ENCODE measurements around the gene POLD2. TPM values are rescaled to one million over a fixed set of nuclear protein-coding genes. Genes with fewer than 3 reads are reported as not detected.

Gene POLD2
- polyA plus RNA-seq, 1 donor from 2014 or later, result 79.5 TPM

- H2AFZ ChIP-seq (ENCODE audit: low read depth, low read length), result no peak overlapping the region
Observed at GRCh38 chr7:44116087-44116788, 7.1 kb downstream of the POLD2 start.

DNA sequence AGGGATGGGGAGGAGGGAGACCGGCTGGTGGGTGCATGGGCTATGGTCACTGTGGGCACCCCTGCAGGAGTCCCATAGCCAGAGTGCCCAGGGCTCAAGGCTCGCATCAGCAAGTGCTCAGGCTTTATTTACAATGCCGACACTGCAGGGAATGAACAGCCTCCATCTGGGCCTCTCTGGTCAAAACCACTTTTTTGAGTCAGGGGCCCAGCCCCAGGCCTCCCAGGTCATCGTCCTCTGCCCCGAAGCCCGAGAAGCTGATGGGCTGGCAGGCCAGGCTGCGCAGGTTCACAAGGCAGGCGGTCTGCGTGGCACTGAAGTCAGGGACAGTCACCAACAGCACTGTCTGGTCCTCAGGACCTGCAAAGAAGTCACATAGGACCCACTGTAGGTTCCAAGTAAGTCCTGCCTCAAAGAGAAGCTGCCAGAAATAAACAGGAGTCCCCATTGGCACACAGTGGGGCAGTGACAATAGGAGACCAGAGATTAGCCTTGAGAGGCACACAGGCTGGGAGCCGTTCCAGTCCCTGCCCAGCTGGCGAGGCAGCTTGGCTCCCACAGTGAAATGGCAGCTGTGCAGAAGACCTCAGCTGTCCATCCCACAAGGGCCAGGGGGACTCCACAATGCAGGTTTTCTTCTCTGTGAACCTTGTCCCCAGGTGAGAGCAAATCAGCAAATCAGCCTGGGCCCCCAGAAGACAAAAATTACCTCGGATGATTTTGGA lies 8.6 kb downstream of the POLD2 start:
- no peaks in the 10 kb centered on the region for H3K27me3 ChIP-seq (ENCODE audit: insufficient read depth, low read depth, low read length)
- H3K36me3 ChIP-seq (ENCODE audit: insufficient read depth, low read length), result no peaks in the 10 kb centered on the region
- H3K9me2 ChIP-seq (ENCODE audit: insufficient read depth, low read length), result no peaks in the 10 kb centered on the region
- no peak overlapping the region for H2AFZ ChIP-seq (ENCODE audit: low read depth, low read length)
- H4K20me1 ChIP-seq (ENCODE audit: insufficient read depth), result no peaks in the 10 kb centered on the region
- no peaks in the 10 kb centered on the region for H3K79me2 ChIP-seq (replicated peaks; ENCODE audit: insufficient read depth, low read length)
- no peak overlapping the region for H3K27ac ChIP-seq (ENCODE audit: low read length)
- H3K9me3 ChIP-seq (ENCODE audit: low read length), result no peaks in the 10 kb centered on the region
- no peak overlapping the region for H3K4me2 ChIP-seq (ENCODE audit: low read length)
- H3K4me3 ChIP-seq (ENCODE audit: low read length), result no peak overlapping the region
- no peaks in the 10 kb centered on the region for H3F3A ChIP-seq (ENCODE audit: insufficient read depth, low read length, poor library complexity, severe bottlenecking)
- H3K9ac ChIP-seq (ENCODE audit: low read length), result no peak overlapping the region
- TF ChIP-seq CTCF (IDR thresholded peaks at IDR 0.05; ENCODE audit: poor library complexity, severe bottlenecking) (no peak), POLR2AphosphoS5 (IDR thresholded peaks at IDR 0.05) (no peak), MXI1 (conservative IDR thresholded peaks at IDR 0.05; ENCODE audit: poor library complexity, severe bottlenecking) (no peak), SMC3 (conservative IDR thresholded peaks at IDR 0.05; ENCODE audit: poor library complexity) (no peak), TAF1 (IDR thresholded peaks at IDR 0.05; ENCODE audit: low read depth) (no peak), EZH2 (IDR thresholded peaks at IDR 0.05; ENCODE audit: borderline replicate concordance, insufficient read depth, low read length, poor library complexity, severe bottlenecking) (no peak), RAD21 (conservative IDR thresholded peaks at IDR 0.05) (no peak)

More at GRCh38 chr7:44116087-44116788, 7.1 kb downstream of the POLD2 start:
- Histone ChIP-seq H3F3A (ENCODE audit: insufficient read depth, low read length, poor library complexity, severe bottlenecking) (no peaks in the 10 kb centered on the region), H4K20me1 (ENCODE audit: insufficient read depth) (no peaks in the 10 kb centered on the region), H3K27ac (ENCODE audit: low read length) (no peak overlapping the region), H3K4me2 (ENCODE audit: low read length) (no peak overlapping the region), H3K9ac (ENCODE audit: low read length) (no peak overlapping the region), H3K27me3 (ENCODE audit: insufficient read depth, low read depth, low read length) (no peaks in the 10 kb centered on the region), H3K4me3 (ENCODE audit: low read length) (no peak overlapping the region), H3K9me3 (ENCODE audit: low read length) (no peaks in the 10 kb centered on the region), H3K79me2 (replicated peaks; ENCODE audit: insufficient read depth, low read length) (no peaks in the 10 kb centered on the region), H3K36me3 (ENCODE audit: insufficient read depth, low read length) (no peaks in the 10 kb centered on the region), H3K9me2 (ENCODE audit: insufficient read depth, low read length) (no peaks in the 10 kb centered on the region)
- TF ChIP-seq POLR2AphosphoS5 (IDR thresholded peaks at IDR 0.05) (no peak), MXI1 (conservative IDR thresholded peaks at IDR 0.05; ENCODE audit: poor library complexity, severe bottlenecking) (no peak), SMC3 (conservative IDR thresholded peaks at IDR 0.05; ENCODE audit: poor library complexity) (no peak), EZH2 (IDR thresholded peaks at IDR 0.05; ENCODE audit: borderline replicate concordance, insufficient read depth, low read length, poor library complexity, severe bottlenecking) (no peak), TAF1 (IDR thresholded peaks at IDR 0.05; ENCODE audit: low read depth) (no peak), RAD21 (conservative IDR thresholded peaks at IDR 0.05) (no peak), CTCF (IDR thresholded peaks at IDR 0.05; ENCODE audit: poor library complexity, severe bottlenecking) (no peak), EP300 (conservative IDR thresholded peaks at IDR 0.05; ENCODE audit: poor library complexity, severe bottlenecking) (no peak)
- TF ChIP-seq, protein P1, sequence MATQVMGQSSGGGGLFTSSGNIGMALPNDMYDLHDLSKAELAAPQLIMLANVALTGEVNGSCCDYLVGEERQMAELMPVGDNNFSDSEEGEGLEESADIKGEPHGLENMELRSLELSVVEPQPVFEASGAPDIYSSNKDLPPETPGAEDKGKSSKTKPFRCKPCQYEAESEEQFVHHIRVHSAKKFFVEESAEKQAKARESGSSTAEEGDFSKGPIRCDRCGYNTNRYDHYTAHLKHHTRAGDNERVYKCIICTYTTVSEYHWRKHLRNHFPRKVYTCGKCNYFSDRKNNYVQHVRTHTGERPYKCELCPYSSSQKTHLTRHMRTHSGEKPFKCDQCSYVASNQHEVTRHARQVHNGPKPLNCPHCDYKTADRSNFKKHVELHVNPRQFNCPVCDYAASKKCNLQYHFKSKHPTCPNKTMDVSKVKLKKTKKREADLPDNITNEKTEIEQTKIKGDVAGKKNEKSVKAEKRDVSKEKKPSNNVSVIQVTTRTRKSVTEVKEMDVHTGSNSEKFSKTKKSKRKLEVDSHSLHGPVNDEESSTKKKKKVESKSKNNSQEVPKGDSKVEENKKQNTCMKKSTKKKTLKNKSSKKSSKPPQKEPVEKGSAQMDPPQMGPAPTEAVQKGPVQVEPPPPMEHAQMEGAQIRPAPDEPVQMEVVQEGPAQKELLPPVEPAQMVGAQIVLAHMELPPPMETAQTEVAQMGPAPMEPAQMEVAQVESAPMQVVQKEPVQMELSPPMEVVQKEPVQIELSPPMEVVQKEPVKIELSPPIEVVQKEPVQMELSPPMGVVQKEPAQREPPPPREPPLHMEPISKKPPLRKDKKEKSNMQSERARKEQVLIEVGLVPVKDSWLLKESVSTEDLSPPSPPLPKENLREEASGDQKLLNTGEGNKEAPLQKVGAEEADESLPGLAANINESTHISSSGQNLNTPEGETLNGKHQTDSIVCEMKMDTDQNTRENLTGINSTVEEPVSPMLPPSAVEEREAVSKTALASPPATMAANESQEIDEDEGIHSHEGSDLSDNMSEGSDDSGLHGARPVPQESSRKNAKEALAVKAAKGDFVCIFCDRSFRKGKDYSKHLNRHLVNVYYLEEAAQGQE (IDR thresholded peaks at IDR 0.05; ENCODE audit: borderline replicate concordance), result no peak
